Measurements from ENCODE around the gene PRSS53. TPM values are rescaled to one million over a fixed set of nuclear protein-coding genes. Genes with fewer than 3 reads are reported as not detected.

Gene PRSS53
- total RNA-seq, 1 experiment from 2014 or later, result 2.8 TPM

DNA sequence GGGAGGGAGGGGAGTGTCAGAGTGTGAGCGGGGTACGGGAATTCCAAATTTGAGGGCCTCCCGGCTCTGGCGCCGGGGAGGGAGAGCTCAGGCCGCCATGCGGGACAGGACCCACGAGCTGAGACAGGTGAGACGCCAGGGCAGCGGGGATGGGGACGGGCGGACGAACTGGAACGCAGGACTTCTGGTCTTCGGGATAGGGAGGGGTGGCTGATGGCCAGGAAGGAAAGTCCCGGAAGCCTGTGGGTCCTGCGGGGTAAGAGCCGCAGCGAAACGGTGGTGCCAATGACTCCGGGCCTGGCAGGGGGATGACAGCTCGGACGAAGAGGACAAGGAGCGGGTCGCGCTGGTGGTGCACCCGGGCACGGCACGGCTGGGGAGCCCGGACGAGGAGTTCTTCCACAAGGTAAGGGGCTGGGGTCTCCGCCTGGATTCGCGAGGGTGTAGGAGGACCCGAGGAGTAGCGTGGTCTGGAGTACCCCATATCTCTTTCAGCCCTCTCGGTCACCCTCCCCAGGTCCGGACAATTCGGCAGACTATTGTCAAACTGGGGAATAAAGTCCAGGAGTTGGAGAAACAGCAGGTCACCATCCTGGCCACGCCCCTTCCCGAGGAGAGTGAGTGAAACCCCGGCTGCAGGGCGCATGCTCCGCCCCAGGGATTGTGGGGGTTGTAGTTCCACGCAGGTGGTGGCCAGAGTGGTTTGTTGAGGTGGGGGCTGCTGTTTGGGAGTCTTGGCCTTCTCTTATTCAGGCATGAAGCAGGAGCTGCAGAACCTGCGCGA lies 54.8 kb downstream of the PRSS53 start:
- no peak overlapping the region for H3K27ac ChIP-seq (ENCODE audit: insufficient read length, low read depth, low read length)
- no peaks in the 10 kb centered on the region for H3K79me2 ChIP-seq (ENCODE audit: insufficient read depth, low read length)
- peak overlapping the region; percentile 62 for H3K4me2 ChIP-seq (ENCODE audit: insufficient read depth, insufficient read length, low read length)
- H2BK5ac ChIP-seq (ENCODE audit: insufficient read length, low read length), result no peak overlapping the region
- H3K9me3 Mint-ChIP-seq, result no peaks in the 10 kb centered on the region
- no peaks in the 10 kb centered on the region for H3K9me3 ChIP-seq (ENCODE audit: control insufficient read depth, low read depth, low read length)
- H2BK12ac ChIP-seq (ENCODE audit: insufficient read length, low read depth, low read length), result no peak overlapping the region
- peaks cover 5% of the 10 kb centered on the region for H4K20me1 ChIP-seq (ENCODE audit: control insufficient read depth, insufficient read depth, insufficient read length)
- no peak overlapping the region for H3K14ac ChIP-seq (ENCODE audit: insufficient read depth, low read length)
- no peak overlapping the region for H2BK15ac ChIP-seq (ENCODE audit: low read depth, low read length)
- no peak overlapping the region for H2BK120ac ChIP-seq (ENCODE audit: low read depth, low read length, poor library complexity, severe bottlenecking)
- H3K4ac ChIP-seq (ENCODE audit: low read depth, low read length), result no peak overlapping the region
- no peaks in the 10 kb centered on the region for H3K27me3 ChIP-seq (ENCODE audit: insufficient read depth, low read length)
- H3K4me1 ChIP-seq (ENCODE audit: insufficient read depth, low read length), result no peaks in the 10 kb centered on the region
- TF ChIP-seq, protein P1, sequence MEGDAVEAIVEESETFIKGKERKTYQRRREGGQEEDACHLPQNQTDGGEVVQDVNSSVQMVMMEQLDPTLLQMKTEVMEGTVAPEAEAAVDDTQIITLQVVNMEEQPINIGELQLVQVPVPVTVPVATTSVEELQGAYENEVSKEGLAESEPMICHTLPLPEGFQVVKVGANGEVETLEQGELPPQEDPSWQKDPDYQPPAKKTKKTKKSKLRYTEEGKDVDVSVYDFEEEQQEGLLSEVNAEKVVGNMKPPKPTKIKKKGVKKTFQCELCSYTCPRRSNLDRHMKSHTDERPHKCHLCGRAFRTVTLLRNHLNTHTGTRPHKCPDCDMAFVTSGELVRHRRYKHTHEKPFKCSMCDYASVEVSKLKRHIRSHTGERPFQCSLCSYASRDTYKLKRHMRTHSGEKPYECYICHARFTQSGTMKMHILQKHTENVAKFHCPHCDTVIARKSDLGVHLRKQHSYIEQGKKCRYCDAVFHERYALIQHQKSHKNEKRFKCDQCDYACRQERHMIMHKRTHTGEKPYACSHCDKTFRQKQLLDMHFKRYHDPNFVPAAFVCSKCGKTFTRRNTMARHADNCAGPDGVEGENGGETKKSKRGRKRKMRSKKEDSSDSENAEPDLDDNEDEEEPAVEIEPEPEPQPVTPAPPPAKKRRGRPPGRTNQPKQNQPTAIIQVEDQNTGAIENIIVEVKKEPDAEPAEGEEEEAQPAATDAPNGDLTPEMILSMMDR (conservative IDR thresholded peaks at IDR 0.05), result no peak
- H3K23me2 ChIP-seq (ENCODE audit: insufficient read length, low read depth, low read length, poor library complexity, severe bottlenecking), result peaks cover 17% of the 10 kb centered on the region
- H3K27me3 Mint-ChIP-seq (ENCODE audit: low read depth), result no peaks in the 10 kb centered on the region; the same call in 1 of the 2 replicates
- no peak overlapping the region for H4K5ac ChIP-seq (ENCODE audit: insufficient read length, low read depth, low read length)
- peaks cover 7 to 17% of the 10 kb centered on the region in 2 experiments; a peak in 3 of 4 replicates for H3K4me1 Mint-ChIP-seq
- no peak overlapping the region for H2BK20ac ChIP-seq (ENCODE audit: low read depth, low read length, poor library complexity, severe bottlenecking)
- H3K36me3 Mint-ChIP-seq (ENCODE audit: insufficient read depth in 1 of 3, low read depth in 3 of 3), result peaks cover 0 to 6% (median 0%) of the 10 kb centered on the region in 3 experiments; a peak in 1 of 7 replicates
- peak; percentile 83 for DNase-seq
- H3K79me1 ChIP-seq (ENCODE audit: insufficient read depth, low read depth, low read length, poor library complexity, severe bottlenecking), result no peaks in the 10 kb centered on the region
- no peak overlapping the region for H3K56ac ChIP-seq (ENCODE audit: insufficient read length, low read depth, low read length)
- H2AK5ac ChIP-seq (ENCODE audit: insufficient read length, low read length), result no peak overlapping the region
- no peak overlapping the region for H3K9ac ChIP-seq (ENCODE audit: extremely low read depth, insufficient read length, low read length)
- H2AFZ ChIP-seq (ENCODE audit: low read length), result no peak overlapping the region
- H3K4me3 Mint-ChIP-seq, result peak overlapping the region; percentile 89 to 95
- H3K23ac ChIP-seq (ENCODE audit: insufficient read length, low read depth, low read length), result no peak overlapping the region
- no peak overlapping the region for H3T11ph ChIP-seq (ENCODE audit: low read length)
- H3K18ac ChIP-seq (ENCODE audit: insufficient read length, low read depth, low read length), result no peak overlapping the region
- H4K8ac ChIP-seq (replicated peaks; ENCODE audit: insufficient read length, low read depth, low read length), result no peak overlapping the region
- WGBS (ENCODE audit: extremely low coverage, insufficient read length, low lambda C conversion rate), result no CpG with 5 or more reads among the region's 47 CpGs
- H4K91ac ChIP-seq (ENCODE audit: insufficient read length, low read depth, low read length), result no peak overlapping the region
- peak overlapping the region; percentile 61 to 79 (median 70); a peak in 5 of 7 replicates for H3K27ac Mint-ChIP-seq

Other genes starting within 250 kb of the PRSS53 start
- gene BCL7C, start 194.9 kb downstream of the PRSS53 start, total RNA-seq (2021), result 17.5 and 18.3 TPM in 2 replicates
- gene CTF1, start 192.3 kb downstream of the PRSS53 start, total RNA-seq (2021), result 0.72 TPM in 2 replicates
- gene FBXL19, start 165.4 kb downstream of the PRSS53 start, total RNA-seq (2021), result 66.8 and 68.0 TPM in 2 replicates
- 6.1 and 6.9 TPM in 2 replicates for gene ORAI3, start 139.9 kb downstream of the PRSS53 start, total RNA-seq (2021)
- 36.9 and 37.0 TPM in 2 replicates for gene SETD1A, start 131.2 kb downstream of the PRSS53 start, total RNA-seq (2021)
- gene HSD3B7, start 103.7 kb downstream of the PRSS53 start, total RNA-seq (2021), result 5.5 and 7.5 TPM in 2 replicates
- gene STX1B, start 78.3 kb downstream of the PRSS53 start, total RNA-seq (2021), result 9.7 and 11.0 TPM in 2 replicates
- gene STX4, start 55.4 kb downstream of the PRSS53 start, total RNA-seq (2021), result 31.1 and 32.3 TPM in 2 replicates
- gene ZNF668, start 14.7 kb downstream of the PRSS53 start, total RNA-seq (2021), result 18.6 and 19.6 TPM in 2 replicates
- 25.9 and 29.2 TPM in 2 replicates for gene ZNF646, start 14.5 kb downstream of the PRSS53 start, total RNA-seq (2021)
- gene VKORC1, start 5.9 kb upstream of the PRSS53 start, total RNA-seq (2021), result 93.9 and 94.5 TPM in 2 replicates
- 55.7 and 57.0 TPM in 2 replicates for gene BCKDK, start 19.4 kb upstream of the PRSS53 start, total RNA-seq (2021)
- 52.1 and 53.4 TPM in 2 replicates for gene KAT8, start 28.7 kb upstream of the PRSS53 start, total RNA-seq (2021)
- gene PRSS8, start 46.8 kb upstream of the PRSS53 start, total RNA-seq (2021), result 64.0 and 65.0 TPM in 2 replicates
- gene PRSS36, start 61.1 kb upstream of the PRSS53 start, total RNA-seq (2021), result 0.66 and 0.72 TPM in 2 replicates
- 953 and 1,034 TPM in 2 replicates for gene FUS, start 91.2 kb upstream of the PRSS53 start, total RNA-seq (2021)
- 37.5 and 38.5 TPM in 2 replicates for gene PYCARD, start 113.8 kb upstream of the PRSS53 start, total RNA-seq (2021)
- gene TRIM72, start 125.2 kb upstream of the PRSS53 start, total RNA-seq (2021), result 1.2 and 1.3 TPM in 2 replicates
- gene PYDC1, start 128.2 kb upstream of the PRSS53 start, total RNA-seq (2021), result 0.70 and 2.1 TPM in 2 replicates
- gene ITGAM, start 171.0 kb upstream of the PRSS53 start, total RNA-seq (2021), result 0.18 and 0.33 TPM in 2 replicates

Measured in H9 (cell line).